HG03432 (cell line): ENCODE data around the gene DGKB.

ENCODE experiments used
- ATAC-seq: cut with Tn5 transposase; IDR thresholded peaks from one replicate; pipeline ENCODE4 v1.9.1; 2021; ENCODE audit warnings: mild to moderate bottlenecking, moderate library complexity; ENCODE audit not compliant: unreplicated experiment

DGKB gene

GRCh38 chr7:14825912-14826311 lies 76.6 kb downstream of the DGKB start:
- no peak for ATAC-seq

- ATAC-seq: no peak
Measured at GRCh38 chr7:14822481-14822854, 80.1 kb downstream of the DGKB start.

DNA sequence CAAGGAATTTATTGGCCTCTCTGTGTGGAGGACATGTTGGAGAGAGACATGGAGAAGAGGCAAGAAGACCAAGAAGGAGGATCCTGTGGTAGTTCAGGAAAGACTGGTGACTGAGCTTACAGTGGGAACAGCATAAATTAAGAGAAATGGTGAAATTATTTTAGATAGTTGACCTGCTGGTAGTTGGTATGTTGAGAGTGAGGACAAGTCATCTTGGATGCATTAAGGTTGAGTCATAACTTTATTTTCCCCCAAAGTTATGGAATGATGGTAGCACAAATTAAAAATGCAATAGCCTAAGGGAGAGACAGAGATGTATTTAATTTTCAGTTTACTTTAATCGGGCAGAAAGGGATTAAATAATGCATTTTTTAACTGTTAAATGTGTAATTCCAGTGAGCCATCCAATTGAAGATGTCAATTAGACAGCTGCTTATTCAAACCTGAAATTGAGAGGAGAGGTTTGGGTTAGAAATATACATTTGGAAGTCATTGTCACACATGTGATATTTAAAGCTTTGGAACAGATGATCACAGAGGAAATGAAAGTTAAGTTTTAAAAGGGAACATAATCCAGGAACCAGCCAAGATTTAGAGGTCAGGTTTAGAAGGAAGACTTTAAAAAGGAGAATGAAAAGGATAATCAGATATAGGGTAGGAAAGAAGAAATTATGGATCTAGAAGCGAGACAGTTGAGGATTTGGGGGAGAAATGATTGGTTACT lies 80.6 kb downstream of the DGKB start:
- ATAC-seq: no peak

- no peak for ATAC-seq
Measured at GRCh38 chr7:14818871-14819270, 83.7 kb downstream of the DGKB start.

GRCh38 chr7:14817829-14818614 lies 84.5 kb downstream of the DGKB start:
- no peak for ATAC-seq

- ATAC-seq: no peak
Measured at GRCh38 chr7:14807507-14807906, 95.0 kb downstream of the DGKB start.

- no peak for ATAC-seq
Measured at GRCh38 chr7:14806891-14807290, 95.7 kb downstream of the DGKB start.

- ATAC-seq: no peak
Measured at GRCh38 chr7:14805105-14805719, 97.3 kb downstream of the DGKB start.

- ATAC-seq: no peak
Measured at GRCh38 chr7:14800664-14801063, 101.9 kb downstream of the DGKB start.

GRCh38 chr7:14793151-14793550 lies 109.4 kb downstream of the DGKB start:
- ATAC-seq: no peak

DNA sequence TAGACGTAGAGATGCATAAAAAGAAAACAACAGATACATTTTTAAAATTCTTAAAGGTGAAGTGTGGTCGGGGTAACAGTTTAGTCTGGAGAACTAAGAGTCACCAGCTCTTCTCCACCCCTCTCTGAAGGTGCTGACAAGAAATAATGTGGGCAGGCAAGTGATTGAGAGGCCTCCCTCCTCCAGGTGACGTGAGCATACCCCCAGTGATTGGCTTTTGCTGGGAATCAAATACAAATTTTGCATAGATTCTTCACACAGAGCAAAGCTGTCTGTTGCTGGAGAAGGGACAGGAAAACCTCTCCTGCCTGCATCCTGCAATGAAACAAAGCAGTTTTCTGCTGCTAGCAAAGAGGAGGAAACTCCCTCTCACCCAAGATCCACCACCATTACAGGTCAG lies 115.0 kb downstream of the DGKB start:
- ATAC-seq: no peak

GRCh38 chr7:14786314-14786895 lies 116.1 kb downstream of the DGKB start:
- no peak for ATAC-seq

- ATAC-seq: no peak
Measured at GRCh38 chr7:14777806-14778205, 124.7 kb downstream of the DGKB start.

DNA sequence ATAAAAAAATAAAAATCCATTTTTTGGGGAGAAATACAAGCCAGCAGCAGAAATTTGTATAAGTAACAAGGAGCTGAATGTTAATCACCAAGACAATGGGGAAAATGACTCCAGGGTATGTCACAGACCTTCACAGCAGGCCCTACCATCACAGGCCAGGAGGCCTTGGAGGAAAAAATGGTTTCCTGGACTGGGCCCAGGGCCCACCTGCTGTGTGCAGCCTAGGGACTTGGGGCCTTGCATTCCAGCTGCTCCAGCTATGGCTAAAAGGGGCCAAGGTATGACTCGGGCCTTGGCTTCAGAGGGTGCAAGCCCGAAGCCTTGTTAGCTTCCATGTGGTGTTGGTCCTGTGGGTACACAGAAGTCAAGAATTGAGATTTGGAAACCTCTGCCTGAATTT lies 126.3 kb downstream of the DGKB start:
- no peak for ATAC-seq

DNA sequence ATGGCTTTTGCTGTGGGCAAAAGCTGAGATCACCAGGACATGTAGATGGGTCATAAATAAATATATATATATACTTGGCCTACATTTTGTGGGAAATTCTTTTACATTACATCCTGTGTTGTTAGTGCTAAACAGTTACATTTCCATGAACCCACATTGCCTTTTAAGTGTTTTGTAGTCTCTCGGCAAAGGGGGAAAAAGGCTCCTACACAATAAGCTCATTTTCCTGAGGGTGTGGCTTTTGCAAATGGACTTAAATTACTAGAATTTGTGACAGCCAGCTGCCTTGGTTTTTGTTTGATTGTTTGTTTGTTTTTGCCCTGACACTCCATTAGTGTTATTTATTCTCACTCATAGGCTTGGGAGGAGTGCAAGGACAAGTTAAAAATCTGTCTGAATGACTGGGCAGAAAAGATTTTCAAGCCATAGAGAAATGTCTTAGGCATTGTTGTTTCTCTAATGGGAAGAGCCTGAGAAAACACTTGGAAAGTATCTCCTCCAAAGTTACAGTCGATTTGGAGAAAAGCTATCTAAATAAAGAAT lies 128.8 kb downstream of the DGKB start:
- no peak for ATAC-seq

GRCh38 chr7:14770614-14771013 lies 131.9 kb downstream of the DGKB start:
- ATAC-seq: no peak

DNA sequence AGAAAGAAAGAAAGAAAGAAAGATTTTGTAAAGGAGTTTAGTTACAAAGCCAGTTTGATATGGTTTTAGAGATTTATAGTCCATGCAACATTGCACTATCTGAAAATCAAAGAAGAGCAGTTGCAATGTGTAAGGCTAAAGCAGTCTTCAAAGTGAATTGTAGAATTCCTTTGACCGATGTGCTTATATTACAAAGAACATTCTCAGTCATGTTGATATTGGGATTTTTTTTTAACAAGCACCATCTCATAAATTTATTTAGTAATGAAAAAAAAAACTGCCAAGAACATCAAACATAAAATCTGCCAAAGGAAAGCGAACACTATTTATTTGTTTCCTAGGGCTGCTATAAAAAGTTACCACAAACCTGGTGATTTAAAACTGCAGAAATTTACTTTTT lies 133.3 kb downstream of the DGKB start:
- ATAC-seq: no peak

DNA sequence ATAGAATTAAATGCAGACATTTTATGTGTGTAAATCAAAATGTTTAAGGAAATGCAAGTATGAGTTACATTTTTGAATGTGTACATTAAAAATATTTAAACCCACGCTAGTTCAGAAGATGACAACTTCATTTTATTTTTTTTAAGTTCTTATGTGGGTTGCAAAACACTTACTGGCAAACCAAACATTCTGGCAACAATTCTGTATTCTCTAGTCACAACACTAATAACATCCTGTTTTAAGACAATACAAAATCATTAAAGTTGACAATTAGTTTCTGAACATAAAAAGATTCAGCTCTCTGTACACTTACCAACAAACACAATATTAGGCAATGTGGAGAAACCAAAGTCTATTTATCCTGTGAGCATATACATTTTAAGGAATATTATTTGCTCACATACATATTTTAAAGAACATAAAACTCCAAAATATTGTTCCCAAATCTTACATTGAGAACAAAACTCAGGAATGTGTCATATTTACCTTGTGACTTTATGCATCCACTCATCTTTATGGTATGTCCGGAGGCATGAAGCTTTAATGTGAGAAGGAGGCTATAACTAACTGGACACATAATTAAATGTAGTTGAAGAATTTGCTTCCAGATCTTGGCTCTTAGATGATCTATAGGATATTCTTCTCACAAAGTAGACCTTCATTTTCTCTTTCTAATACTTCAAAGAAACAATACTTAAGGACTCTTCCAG lies 134.7 kb downstream of the DGKB start:
- ATAC-seq: no peak

GRCh38 chr7:14766747-14767146 lies 135.8 kb downstream of the DGKB start:
- ATAC-seq: no peak

GRCh38 chr7:14765731-14766130 lies 136.8 kb downstream of the DGKB start:
- no peak for ATAC-seq

DNA sequence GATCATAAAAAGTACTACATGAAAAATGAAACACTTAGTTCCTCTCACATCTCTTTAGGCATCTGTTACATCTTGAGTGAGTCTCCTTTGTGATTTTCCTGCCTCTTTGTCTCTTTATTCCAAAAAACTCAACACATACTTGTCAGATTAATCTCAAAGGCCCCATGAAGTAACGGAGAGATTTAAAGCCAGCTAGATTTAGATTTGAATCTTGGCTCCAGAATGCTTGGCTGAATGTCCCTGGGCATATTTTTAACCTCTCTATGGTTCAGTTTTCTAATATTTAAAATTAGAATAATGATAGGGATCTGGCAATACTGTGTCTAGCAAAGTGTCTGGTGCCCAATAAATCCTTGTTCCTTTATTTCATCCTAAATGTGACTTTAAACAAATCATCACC lies 140.0 kb downstream of the DGKB start:
- no peak for ATAC-seq
